HG03558 (cell line): ENCODE data around the gene CITED2.
"Not testable (repeated sequence)": the region's sequence is repeated elsewhere in the genome, so short reads cannot be mapped to it uniquely, and the experiment has no call there.

ENCODE experiments used
- ATAC-seq: cut with Tn5 transposase; IDR thresholded peaks from one replicate; pipeline ENCODE4 v1.9.1; 2021; ENCODE audit warnings: moderate number of reproducible peaks; ENCODE audit not compliant: unreplicated experiment; ENCODE audit errors: extremely low read depth

Gene CITED2, protein sequence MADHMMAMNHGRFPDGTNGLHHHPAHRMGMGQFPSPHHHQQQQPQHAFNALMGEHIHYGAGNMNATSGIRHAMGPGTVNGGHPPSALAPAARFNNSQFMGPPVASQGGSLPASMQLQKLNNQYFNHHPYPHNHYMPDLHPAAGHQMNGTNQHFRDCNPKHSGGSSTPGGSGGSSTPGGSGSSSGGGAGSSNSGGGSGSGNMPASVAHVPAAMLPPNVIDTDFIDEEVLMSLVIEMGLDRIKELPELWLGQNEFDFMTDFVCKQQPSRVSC

DNA sequence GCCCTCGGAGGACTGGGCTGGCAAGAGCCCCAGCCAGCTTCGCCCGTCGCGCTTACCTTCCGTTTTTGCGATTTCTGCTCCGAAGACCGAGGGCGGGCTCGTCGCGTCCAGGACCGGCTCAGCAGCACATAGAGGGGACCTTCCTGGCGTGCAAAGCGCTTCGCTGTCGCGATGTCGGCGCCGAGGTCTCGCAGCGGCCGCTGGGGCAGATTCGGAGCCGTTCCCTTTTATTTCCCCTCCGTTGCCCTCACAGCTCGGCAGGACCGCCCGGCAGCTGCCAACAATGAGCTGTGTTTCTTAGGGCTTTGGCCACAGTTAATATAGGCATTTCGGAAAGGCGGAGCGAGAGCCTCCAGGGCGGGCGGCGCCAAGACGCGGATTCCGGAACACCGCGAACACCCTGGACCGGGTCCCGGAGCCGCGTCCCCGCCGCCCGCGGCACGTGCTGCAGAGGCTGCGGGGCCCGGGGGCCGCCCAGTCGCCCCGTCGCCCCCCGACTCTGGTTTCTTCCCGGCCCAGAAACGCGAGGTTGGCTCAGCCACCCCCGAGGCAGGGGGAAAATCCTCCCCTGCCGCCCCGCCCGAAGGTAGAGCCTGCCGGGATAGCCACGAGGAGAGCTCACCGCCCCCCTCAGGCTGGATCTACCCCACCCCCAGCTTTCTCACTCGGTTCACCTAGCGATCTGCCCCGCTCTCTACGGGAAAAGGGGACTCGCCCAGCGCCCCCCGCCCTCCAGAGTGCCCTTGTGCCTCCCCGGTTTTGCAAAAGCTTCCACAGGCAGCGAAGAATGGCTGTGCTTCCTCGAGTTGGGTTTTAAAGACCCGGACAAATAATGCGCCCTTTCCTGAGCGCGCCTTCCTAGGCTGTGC lies at the start of gene CITED2:
CITED2 (minus strand) TSS at position 292 of the 869 bp plus-strand sequence. CDS start 704 bp downstream, outside the sequence.
- peak; percentile 60 for ATAC-seq

DNA sequence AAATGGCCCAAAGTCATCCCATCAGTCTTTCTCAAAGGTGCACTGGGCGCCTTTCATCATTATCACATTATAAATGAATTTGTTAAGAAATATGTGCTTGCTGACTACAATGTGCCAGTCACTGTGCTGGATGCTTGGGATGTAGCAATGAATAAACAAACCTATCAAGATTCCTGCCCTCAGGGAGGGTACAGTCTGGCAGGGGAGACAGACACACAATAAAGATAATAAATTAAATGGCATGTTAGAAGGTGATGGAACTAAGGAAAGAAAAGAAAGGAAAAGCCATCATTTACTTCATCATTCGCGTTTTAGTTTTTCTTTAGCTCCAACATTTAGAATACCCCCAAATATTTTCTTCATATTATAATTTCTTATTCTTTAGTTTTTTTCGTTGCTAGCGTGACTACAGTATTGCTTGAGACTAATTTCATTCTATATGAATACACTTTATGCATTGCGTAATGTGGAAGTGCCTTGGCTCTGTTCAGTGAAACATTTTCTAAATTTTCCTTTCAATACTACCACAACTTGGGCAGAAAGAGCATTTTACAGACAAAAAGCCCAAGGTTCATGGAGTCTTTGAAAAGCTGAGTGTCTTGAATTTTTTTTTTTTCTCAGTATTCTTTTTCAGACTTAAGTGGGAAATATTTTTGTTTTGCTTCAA lies 48.7 kb upstream of the CITED2 start:
- no peak for ATAC-seq

DNA sequence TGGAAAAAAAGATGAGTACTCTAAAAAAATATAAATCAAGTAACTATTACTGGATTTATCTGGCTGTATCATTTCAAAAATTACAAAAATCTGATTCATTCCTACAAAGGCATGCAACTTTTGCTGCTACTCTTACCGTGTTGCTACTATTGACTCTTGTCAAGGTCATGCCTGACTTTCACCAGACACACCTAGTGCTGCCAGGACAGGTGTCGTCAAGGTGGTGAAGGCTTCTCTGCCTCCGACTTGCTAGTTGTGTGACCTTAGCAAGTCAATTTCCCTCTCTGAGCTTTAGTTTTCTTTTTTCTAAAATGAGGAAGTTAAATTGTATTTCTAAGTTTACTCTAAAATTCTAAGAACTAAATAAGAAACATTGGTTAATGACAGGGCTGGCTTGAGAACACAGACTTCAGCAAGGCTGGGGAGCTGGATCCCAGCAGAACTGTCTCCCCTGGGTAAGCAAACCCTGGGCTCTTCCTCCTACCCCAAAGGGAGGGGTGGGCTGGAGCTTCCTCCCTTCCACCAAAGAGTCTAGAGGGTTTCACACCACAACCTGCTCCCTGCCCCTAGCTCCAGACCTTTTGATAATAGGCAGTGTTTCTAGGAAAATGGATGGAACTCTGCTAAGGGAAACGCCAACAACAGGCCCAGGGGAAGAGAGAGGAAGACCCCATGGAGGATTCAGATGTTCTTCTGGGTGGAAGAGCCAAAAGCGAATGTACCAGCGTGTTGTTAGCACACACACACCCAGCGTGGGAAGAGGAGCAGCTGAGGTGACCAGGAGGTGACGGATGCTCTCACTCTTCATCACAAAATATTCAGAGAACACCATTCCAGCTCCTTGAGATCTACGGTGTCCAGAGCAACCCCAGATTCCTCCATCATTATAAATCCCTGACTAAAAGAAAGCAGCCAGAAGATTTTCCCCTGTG lies 47.9 kb upstream of the CITED2 start:
- no peak for ATAC-seq

DNA sequence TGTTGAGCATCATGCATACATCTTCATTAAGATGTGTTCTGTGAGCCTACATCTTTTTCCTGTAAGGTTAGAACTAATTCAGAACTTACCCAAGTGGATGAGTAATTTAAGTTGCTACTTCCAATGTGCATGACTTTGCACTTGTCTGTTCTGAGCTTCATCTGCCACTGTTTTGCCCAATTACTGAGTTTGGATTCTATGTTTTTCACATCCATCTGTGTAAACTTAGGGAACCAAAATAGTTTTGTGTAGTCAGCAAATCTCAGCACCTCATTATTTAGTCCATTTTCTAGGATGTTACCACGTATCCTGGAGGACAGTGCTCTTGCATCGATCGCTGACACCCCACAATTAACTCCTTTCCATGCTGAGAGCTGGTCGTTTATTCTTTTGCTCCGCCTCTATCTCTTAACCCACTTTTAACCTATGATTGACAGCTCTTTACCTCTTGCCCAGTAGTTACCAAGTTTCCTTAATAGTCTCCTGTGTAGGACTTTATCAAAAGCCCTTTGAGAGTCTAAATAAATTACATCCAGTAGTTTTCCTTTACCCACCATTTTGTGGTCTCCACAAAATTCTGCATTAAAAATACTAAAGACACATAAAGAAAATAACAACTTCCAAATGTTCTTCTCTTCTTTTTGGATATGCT lies 44.2 kb upstream of the CITED2 start:
- ATAC-seq: no peak

DNA sequence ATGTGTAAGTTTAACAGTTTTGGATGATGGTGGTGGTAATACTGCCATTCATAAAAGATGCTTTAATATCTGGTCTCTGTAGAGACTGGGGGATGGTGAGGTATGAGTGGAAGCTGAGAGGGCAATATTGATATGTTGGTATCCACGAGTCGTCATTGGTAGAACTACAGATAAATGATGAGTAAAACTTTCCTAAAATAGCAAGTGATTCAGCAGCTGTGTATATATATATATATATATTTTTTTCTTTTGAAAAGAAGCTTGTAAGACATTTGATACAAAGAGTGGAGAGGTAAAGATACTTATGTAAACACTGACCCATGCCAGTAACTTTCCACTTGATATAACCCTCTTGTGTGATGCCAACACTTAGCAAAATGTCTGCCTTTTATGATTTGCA lies 41.7 kb upstream of the CITED2 start:
- no peak for ATAC-seq

DNA sequence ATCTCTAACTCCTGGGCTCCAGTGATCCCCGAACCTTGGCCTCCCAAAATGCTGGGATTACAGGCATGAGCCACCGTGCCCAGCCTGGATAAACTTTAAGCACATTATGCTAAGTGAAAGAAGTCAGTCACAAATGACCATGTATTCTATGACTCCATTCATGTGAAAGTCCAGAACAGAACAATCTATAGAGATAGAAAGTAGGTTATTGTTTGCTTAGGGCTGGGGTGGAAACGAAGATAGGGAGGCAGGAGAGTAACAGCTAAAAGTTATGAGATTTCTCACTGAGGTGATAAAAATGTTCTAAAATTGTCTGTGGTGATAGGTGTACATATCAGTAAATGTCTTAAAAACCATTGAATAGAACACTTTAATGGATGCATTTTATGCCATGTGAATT lies 40.9 kb upstream of the CITED2 start:
- ATAC-seq: no peak

DNA sequence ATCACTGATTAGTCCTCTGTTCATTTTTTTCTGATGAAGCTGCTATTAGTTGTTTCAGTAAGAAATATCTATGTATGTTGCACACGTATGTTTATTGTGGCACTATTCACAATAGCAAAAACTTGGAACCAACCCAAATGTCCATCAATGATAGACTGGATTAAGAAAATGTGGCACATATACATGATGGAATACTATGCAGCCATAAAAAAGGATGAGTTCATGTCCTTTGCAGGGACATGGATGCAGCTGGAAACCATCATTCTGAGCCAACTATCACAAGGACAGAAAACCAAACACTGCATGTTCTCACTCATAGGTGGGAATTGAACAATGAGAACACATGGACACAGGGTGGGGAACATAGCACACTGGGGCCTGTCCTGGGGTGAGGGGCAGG lies 37.7 kb upstream of the CITED2 start:
- ATAC-seq: not testable (repeated sequence)

DNA sequence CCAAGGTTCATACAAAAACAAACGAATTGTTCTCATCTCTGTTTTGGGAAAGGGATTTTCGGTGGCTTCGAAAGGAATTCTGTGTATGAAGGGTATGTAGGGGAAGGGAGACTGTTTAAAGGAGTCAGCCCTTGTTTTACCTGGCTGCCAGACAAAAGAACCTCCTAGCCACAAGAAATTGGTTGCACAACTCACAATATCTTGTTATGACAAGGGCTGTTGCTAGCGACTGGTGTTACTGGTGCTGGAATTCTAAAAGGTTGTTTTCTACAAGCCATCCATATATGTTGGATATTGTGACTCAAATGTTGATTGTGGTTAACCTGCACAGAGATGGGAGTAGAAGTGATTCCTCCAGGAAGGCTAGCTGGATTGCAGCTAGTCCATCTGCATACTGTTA lies 34.6 kb upstream of the CITED2 start:
- ATAC-seq: no peak

DNA sequence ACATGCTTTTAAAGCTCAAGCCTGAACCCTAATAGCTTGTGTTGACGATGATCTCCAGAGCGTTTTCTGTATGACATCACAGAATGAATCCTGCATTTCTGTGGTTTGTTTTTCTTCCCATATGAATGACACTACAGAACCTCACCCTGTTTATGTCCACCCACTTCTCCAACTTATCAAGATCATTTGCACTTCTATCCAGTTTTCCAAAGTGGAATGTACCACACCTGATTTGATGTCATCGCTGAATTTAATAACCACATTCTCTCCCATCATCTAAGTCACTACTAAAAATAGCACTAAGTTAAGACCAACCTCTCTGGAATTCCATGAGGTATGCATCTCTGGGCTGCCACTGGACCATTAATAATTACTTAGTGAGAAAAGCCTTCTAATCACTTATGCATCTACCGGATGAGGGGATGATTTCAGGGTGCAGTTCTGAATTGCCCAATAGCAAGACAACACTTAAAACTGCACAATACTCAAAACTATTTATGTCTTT lies 33.3 kb upstream of the CITED2 start:
- no peak for ATAC-seq

DNA sequence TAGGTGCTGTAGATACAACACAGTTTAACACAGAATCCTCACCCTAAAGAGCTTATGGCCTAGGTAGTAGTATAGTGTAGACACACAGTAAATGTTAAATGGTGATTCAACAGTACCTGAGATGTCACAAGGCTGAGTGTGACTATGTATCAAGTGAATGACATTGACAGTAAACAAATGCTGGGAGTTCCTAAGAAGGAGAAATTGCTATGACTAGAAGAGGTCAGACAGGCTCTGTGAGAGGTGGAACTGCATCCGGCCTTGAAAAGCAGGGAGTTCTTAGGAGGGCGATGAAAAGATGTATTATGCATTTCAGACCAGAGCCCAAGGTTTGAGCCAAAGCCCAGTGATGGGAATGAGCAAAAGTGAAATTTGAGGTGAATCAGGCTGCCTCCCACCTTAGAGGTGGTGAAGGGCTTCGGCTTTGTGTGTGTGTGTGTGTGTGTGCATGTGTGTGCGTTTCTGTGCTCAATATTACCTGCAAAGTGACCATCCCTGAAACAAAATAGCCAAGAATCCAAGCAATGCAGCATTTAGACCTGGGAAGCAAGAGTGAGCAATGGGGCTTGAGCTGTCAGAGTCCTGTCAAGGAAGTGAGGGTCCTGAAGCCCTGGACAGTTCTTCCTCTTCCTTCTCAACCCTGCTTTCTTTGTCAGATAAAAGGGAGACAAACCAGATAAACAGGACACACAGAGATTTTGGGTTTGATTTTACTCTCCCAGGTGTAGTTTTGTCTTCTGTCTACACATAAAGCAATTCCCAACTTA lies 32.3 kb upstream of the CITED2 start:
- no peak for ATAC-seq

DNA sequence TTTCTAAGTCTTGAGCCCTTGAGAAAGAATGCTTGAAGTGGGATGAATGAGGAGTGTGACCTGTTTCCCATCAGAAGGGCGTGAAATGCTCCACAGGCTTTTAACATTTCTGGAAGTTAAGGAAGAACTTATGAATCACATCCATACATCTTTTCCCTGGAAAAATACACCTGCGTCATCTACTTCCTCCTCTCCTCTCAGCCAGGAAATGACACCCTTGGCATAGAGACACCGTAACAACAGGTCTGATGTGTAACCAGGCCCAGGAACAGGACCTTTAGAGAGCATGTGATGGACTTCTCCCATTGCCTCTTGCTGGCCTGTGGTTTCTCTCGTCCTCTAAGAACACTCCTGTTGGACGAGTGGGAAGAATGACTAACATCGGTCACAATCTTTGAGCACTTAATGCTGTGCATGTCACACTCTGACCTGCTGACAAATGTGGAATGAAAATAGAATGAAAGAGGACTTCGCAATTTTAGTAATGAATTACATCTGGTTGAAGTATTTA lies 28.5 kb upstream of the CITED2 start:
- ATAC-seq: no peak

DNA sequence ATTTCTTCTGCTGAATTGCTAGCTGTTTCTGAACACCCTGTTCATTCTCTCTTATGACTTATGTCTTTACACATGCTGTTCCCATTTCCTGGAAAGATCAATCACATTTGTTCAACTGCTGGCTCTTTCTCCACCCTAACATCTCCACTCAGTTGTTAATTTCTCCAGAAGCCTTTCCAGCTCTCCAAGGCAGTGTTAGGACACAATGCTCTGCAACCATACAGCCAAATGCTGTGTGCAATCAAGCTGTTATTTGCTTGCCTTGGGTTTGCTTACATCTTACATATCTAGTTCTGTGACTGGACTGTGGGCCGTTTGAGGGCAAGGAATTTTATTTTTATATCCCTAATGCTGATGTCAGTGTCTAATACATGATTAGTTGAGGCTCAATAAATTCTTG lies 24.2 kb upstream of the CITED2 start:
- ATAC-seq: no peak

DNA sequence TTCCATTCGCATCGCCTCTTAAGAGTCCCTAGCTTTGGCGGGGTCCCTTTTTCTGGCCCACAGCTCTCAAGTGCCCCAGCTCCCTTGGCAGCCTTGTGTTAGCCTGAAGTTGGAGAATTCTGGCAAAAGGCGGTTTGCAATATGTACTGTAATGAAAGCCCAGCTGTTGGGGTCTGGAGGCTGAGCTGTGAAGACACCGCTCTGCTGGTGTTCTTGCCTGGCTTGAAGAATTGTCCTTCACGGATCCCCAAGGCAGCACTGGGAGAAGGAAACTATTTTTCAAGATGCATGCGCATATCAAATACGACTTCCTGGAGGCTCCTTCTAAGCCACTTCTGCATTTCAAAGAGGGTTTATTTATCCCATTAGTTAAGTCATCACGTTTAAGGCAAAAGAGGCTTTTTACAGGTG lies 21.4 kb upstream of the CITED2 start:
- ATAC-seq: no peak

DNA sequence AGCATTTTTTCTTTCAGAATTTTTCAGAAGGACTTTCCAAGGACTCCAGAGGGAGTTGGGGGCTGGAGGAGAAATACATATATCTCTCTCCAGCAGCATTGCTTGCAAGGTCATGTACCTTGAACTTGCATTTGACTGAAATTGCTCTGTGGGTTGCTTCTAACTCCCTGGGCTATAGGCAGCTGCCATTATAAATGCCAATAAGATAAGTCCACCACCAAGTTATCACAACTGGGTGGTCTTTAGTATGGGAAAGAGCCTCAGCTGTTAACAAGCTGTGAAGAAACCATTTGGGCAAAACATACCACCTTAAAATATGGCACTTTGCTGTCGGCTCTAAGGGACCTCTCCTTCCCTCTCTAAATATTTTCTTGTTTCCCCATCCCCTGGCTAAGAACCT lies 20.9 kb upstream of the CITED2 start:
- no peak for ATAC-seq

DNA sequence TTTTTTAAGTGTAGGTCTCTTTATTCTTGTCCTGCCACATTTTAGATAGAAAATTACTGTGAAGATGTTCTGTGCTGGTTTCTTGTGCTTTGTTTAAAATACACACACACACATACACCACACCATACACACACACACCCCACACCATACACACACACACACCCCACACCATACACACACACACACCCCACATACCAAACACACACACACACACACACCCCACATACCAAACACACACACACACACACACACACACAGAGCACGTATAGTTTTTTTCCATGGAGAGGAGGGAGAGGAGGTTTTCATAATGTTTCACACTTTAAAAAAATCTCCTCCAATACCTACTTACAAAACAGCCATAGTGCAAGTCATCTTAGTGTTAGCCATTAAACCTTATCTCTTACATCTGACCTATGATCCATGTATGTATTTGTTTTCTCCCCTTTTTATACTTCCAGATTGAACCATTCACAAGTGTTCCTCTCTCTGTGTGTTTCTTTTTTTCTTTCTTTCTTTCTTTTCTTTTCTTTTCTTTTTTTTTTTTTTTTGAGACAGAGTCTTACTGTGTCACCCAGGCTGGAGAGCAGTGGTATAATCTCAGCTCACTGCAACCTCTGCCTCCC lies 19.7 kb upstream of the CITED2 start:
- ATAC-seq: no peak

DNA sequence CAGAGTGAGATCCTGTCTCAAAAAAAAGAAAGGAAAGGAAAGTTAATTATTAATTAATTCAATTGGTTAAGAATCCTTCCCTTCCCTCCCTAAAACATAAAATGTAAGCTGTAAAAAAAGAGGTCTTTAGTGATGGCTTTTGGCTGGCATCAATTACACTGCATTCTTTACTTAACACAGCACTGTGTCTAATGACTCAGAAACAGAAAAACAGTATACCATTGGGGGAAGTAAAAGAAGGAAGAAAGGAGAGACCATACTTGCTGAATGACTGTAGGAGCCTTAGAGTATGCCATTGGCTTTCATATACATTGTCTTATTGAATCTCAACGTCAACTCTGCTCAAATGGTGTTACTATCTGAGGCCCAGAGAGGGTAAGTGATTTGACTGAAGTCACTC lies 18.3 kb upstream of the CITED2 start:
- ATAC-seq: peak; percentile 98

DNA sequence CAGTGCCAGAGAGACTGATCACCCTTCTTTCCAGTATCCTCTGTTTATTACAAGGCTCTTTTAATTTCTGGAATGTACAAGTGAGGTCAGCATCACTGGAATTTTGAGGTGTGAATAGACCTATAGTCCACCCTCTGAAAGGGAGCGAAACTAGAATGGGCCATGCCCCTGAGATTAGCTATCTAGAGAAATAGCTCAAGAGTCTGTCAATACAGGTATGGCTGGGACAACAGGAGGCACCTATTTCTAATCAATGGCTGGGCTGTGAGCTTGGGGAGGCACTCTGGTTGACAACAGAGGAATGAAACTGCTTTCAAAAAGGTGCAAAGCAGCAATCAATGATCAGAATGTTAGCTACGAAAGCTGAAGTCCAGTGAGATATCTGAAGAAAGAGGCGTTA lies 17.3 kb upstream of the CITED2 start:
- no peak for ATAC-seq

DNA sequence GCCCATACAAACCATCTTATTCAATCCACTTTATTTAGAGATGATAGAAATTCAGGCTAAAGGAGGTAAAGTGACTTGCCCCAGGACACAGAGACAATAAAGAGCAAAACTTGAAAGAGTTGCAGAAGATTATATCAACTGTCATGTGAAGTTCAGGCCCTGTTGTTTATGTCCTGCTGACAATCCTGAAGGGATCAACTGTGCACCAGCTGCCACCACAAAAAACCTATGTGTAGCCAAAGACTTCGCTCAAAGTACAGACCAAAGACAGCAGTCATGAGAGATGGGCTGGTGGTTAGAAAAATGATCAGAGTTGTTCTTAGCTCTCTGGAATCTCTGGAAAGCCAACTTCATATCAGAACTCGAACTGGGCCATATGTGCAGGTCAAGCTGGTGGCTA lies 16.0 kb upstream of the CITED2 start:
- ATAC-seq: no peak
